Measurements from ENCODE around the gene EGFL7.

EGFL7 gene

GRCh38 chr9:136662656-136663581, at the start of gene EGFL7:
Gene EGFL7, plus strand, starts transcription at chr9:136662916. Its CDS starts 5,367 bp downstream, at chr9:136668283.
- DNase-seq, result no peak

- DNase-seq, result no peak
Measured at GRCh38 chr9:136613824-136614371, 48.8 kb upstream of the EGFL7 start.

- DNase-seq, result no peak
Measured at GRCh38 chr9:136614372-136614922, 48.3 kb upstream of the EGFL7 start.

GRCh38 chr9:136614967-136615623, 47.6 kb upstream of the EGFL7 start:
- no peak for DNase-seq

GRCh38 chr9:136615631-136616306, 46.9 kb upstream of the EGFL7 start:
- DNase-seq, result no peak

GRCh38 chr9:136616307-136616635, 46.4 kb upstream of the EGFL7 start:
- DNase-seq, result no peak

GRCh38 chr9:136616948-136617695, 45.6 kb upstream of the EGFL7 start:
- no peak for DNase-seq

- DNase-seq, result no peak
Measured at GRCh38 chr9:136617746-136618579, 44.8 kb upstream of the EGFL7 start.

GRCh38 chr9:136618580-136619547, 43.9 kb upstream of the EGFL7 start:
- DNase-seq, result no peak

- DNase-seq, result no peak
Measured at GRCh38 chr9:136619742-136620440, 42.8 kb upstream of the EGFL7 start.

- DNase-seq, result no peak
Measured at GRCh38 chr9:136620441-136621018, 42.2 kb upstream of the EGFL7 start.

- no peak for DNase-seq
Measured at GRCh38 chr9:136621019-136621733, 41.5 kb upstream of the EGFL7 start.

GRCh38 chr9:136621734-136622093, 41.0 kb upstream of the EGFL7 start:
- no peak for DNase-seq

GRCh38 chr9:136622538-136622948, 40.2 kb upstream of the EGFL7 start:
- no peak for DNase-seq

GRCh38 chr9:136623016-136623841, 39.5 kb upstream of the EGFL7 start:
- DNase-seq, result no peak

- DNase-seq, result no peak
Measured at GRCh38 chr9:136623842-136624183, 38.9 kb upstream of the EGFL7 start.

GRCh38 chr9:136624184-136624951, 38.3 kb upstream of the EGFL7 start:
- no peak for DNase-seq

Measured in NCI-H1417 treated with DMSO at 0.1 percent for 48 hours (cell line).